Measurements from ENCODE around the gene CCDC86.

The CCDC86 gene

DNA sequence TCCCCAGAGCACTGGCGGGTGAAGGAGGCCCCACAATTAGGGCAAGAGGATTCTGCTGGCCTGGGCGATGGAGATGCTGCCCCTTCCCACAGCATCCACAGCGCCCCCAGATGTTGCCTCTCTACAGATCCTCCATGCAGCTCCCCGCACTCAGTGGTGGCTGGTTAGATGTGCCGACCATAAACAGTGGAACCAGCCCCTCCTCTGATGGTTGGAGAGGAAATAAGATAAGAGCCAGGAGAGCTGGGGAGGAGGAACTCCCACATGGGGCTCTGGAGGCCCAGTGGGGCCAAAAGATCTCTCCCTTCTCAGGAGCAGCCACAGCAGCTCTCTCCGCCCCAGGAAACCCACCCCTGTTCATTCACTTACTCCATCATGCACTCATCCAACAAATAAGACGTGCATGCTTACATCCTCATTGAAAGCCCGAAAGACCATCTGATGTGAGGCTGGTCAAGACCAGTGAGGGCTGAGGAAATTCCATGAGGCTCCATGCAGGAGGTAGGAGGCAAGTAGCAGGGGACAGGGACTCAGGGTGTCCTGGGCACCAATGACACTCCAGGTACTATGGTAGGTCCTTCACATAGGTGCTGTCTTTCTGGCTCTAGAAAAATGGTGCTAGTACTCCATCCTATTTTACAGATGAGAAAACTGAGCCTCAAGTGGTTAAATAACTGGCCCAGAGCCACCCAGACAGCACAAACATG, 12.4 kb downstream of the CCDC86 start:
- no peak for DNase-seq

DNA sequence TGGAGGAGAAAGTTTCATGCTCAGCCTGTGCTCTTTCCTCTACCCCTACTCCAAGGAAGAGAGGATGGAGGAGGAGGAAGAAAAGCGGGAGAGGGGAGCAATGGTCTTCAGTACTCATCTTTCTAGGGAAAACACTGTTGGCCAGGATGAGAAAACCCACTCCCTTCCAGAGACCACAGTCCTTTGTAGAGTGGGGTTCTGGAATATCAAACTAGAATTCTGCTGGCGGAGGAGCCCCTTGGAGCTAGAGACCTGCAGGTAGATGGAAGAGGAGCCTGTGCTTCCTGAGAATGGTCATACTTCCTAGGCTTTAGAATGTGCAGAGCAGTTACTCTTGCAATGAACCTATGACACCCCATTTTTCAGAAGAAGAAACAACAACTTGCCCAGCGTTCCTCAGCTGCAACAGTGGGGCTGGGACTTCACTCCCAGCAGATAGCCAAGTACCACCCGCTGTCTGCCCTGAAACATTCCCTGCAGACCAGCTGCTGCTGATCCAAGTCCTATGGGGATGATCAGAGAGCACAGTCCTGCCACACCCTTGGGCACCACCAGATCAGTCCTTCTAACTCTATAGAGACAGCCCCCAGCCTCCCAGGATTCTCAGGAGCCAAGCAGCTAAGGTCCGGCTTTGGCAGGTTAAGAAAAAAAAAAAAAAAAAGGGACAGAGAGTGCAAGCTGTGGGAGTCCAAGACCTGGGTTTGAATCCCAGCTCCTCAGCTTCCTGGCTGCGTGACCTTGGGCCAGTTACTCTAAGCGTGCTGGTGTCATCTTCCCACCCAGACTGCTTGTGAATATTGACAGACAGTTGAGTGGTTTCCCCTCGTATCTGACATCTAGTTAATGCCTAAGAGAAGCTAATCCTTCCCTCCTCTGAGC, 13.2 kb downstream of the CCDC86 start:
- no peak for DNase-seq

DNA sequence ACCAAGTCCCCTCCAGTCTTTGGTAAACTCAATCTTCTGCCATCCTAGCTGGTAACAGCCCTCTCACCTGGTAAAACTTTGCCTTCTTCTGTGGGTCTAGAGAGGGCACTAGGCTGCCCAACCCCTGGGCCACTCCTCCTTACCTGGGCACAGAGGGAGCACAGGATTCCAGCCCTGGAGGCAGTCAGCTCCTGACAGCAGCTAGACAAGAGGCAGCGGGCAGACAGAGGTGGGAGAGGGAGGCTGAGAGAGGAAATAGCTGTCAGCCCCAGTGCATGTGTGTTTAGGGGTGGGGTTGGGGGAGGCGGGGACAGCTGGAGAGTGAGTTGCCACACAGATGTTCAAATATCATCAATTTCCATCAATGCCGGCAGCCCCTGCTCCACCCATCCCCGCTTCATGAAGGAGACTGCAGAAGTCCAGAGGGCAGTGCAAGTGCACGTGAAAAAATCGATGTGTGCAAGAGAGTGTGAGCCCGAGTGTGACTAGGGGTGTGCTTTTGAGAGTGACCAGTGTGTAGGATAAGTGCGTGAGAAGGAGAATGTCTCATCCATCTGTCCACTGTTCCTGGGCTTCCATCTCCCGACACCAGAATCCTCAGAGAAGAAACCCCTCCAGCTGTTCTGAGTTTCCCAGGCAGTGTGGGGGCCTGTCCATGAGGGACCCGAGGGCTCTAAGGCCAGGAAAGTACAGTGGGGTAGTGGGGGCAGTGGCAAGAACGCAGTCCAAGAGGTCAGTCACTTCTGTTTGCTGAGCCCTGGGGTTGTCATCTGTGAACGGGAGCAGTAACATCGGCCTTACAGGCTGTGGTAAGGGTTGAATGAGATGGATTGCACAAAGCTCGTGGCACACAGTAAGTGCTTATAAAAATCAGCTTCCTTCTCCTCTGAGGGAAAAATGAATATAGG, 14.1 kb downstream of the CCDC86 start, which contains the start of gene PTGDR2:
Gene PTGDR2, minus strand, starts transcription at position 225 of the 908 bp plus-strand sequence. CDS start 2,228 bp downstream, outside the sequence.
- no peak for DNase-seq

DNA sequence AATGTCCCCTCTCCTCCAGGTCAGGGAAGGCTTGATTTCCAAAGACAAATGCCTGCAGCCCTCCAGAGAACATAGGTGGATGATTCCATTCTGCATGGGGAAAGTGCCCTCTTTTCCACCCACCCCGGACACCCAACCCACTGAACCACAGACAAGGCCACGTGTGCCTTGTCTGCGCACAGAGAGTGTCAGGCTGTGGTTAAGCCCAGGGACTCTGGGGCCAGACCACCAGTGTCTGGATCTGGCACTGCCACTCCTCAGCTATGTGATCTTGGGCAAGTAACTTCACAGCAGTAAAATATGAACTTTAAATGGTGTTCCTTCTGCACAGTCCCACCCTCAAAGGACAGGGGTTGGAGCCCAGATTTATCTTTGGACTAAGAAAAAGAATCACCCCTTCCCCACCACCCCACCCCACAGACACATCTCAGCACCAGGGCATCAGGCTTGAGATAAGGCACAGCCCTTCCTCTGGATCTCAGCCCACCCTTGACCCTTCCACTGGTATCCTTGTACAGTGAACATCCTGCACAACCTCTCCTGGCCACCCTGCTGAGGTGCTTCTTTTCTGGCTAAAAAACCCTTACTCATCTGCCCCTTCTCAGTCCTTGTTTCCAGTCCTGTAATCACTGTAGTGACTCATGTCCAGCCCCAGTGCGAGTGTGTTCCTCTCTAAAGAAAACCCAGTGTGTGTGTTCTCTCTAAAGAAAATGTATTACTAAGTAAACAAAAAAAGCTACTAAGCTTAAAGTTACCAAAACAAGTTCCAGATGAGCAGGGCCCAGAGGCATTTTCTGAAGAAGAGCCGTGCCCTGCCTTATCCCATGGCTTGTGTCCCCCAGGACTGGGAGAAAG, 15.7 kb downstream of the CCDC86 start:
- DNase-seq = no peak

DNA sequence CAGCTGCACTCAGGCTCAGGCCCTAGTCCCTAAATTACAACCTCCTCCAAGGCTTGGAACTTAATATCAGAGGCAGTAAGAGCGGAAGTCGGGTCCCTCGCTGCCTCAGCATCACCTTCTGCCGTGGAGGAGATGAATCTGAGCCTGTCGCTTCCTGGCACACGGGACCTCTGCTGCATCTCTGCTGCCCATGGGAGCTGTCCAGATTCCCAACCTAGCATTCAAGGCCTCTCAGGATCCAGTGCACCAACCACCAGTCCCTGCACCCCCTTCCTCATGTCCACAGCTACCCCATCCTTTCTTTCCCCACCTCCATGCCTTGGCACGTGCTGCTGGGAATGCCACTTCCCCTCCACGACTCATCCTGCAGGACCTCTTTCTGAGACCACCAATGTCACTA, 16.3 kb downstream of the CCDC86 start:
- DNase-seq = no peak

DNA sequence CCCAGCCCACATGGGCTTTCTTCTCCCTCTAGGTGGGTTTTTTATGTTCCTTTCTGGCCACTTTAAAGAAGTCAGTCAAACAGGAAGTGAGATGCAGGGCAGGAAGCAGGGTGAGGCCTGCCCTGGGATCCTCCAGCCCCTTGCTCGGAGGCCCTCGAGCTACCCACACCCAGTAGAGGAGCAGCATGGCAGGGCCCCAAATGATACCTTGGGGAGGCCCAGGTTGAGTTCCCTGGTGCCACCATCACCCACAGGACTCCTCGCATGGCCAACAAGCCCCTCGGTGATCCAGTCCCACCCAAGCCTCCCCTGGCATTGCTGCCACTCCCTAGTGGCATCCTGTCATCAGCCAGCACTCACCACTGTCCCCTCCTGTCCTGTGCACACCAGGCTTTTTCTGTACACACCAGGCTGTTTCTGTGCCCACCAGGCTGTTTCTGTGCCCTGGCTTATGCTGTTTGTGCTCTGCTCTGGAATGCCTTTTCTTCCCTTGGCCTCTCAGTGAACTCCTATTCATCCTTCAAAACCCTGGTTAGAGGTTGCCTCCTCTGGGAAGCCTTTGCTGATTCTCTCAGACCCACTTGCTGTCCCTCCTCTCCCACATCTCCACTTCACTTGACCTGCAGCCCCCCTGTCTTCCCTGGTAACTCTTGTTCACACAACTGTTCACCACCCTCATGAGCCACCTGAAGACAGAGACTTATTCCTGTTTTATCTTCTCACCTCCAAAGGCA, 17.0 kb downstream of the CCDC86 start:
- no peak for DNase-seq

DNA sequence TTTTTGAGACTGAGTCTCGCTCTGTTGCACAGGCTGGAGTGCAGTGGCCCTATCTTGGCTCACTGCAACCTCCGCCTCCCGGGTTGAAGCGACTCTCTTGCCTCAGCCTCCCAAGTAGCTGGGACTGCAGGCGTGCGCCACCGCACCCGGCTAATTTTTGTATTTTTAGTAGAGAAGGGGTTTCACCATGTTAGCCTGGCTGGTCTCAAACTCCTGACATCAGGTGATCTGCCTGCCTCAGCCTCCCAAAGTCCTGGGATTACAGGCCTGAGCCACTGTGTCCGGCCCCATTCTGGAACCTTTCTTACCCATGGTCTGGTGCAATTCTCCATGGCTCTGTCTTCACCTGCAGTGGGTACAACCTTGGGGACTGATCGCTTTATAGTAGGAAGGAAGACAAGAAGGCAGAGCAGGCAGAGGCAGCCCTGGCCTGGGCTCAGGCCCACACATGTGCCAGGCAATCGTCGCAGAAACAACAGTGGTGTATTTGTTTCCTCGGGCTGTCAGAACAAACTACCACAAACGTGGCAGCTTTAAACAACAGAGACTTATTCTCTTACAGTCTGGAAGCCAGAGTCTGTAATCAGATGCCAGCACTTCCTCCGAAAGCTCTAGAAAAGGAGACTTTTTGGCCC, 17.8 kb downstream of the CCDC86 start:
- no peak for DNase-seq

DNA sequence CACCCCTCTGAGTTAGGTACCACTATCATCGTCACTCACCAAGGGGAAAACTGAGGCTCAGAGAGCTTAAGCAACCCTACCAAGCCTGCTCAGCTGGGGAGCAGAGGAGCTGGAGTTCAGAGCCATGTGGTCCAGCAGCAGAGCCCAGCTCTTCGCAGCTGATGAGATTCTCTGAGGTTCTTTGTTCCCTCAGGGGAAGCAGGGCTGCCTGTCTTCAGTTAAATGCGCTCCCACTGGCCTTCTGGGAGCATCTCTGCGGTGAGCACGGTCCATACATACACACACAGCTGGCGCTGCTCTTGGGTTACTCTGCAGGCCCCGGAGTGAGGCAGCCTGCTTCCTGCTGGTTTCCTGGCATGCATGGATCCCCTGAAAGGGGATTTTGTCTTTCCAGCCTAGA, 19.0 kb downstream of the CCDC86 start:
- DNase-seq = no peak

DNA sequence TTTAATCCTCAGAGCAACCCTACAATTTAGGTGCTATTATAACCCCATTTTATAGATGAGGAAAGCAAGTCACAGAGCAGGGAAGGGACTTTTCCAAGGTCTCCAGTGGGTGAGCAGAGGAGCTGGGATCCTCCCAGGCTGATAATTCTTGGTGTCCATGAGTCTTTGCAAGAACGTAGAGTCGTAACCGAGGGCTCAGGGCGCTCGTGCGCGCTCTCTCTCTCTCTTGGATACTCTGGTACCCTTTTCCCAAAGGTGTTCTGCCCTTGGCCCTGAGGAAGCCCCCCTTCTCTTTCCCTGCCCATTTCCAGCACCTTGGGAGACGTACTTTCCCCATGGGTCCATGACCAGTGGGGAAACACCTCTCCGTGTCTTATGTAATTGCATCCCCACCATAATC, 20.3 kb downstream of the CCDC86 start:
- no peak for DNase-seq

DNA sequence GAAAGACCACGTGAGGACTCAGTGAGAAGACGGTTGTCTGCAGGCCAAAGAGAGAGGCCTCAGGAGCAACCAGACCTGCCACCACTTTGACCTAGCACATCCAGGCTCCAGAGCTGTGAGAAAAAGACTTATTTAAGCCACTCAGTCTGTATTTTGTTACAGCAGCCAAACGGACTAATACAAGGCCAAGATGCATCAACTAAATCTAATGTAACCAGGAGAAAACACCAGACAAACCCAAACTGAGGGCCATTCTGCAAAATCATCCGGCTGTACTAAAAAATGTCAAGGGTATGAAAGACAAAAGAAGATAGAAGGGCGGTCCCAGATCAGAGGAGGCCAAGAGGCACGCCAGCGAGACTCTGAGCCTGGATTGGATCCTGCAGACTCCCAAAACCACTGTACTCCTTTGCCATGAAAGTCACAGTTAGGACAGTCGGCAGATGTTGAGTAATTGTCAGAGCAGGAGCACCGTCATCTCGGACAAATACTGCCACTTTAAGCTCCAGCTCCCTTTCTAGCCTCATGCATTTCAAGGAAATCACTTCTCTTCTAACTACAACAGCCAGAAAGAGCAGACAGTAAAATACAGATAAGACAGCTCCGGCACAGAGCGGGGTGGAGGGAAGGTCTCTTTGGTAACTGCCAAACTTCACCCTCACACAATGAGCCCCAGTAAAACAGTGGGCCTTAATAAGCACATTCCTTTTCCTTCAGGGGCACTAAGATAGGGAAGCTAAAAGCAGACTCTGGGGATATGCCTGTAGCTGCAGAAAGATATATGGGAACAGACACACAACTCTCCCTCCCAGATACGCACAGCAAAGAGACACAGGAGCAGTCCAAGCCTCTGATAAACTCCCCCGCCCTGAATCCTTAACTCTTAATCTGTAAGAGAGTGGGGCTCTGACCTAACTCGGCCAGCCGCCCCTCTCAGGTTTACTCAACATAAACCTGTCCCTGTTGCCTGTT, 21.9 kb downstream of the CCDC86 start:
- DNase-seq = no peak

DNA sequence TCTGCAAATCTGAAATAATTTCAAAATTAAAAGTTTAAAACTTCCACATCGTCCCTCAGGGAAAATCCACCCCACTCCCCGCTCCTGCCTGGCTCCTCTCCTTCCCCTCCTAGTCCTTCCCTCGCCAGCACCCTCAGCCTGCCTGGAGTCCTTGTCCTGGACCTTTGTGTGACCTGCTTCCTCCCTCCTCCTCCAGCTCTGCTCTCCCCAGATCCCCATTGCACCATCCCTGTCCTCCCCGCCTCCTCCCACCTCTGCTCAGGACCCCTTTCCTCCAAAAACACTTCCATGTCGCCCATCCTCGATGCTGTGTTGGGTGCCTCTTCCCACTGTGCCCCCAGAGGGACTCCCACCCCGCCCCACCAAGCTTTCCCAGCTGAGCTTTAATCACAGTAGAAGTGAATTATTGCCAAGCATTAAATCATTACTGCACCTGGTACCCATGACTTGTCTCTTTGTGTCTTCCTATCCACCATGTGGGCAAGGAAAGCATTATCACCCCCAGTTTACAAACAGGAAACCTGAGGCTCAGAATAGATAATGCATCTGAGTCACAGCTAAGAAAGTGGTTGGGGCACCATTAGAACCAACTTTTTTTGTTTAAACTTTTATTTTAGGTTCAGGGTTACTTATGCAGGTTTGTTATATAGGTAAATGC, 23.1 kb downstream of the CCDC86 start:
- DNase-seq = no peak

DNA sequence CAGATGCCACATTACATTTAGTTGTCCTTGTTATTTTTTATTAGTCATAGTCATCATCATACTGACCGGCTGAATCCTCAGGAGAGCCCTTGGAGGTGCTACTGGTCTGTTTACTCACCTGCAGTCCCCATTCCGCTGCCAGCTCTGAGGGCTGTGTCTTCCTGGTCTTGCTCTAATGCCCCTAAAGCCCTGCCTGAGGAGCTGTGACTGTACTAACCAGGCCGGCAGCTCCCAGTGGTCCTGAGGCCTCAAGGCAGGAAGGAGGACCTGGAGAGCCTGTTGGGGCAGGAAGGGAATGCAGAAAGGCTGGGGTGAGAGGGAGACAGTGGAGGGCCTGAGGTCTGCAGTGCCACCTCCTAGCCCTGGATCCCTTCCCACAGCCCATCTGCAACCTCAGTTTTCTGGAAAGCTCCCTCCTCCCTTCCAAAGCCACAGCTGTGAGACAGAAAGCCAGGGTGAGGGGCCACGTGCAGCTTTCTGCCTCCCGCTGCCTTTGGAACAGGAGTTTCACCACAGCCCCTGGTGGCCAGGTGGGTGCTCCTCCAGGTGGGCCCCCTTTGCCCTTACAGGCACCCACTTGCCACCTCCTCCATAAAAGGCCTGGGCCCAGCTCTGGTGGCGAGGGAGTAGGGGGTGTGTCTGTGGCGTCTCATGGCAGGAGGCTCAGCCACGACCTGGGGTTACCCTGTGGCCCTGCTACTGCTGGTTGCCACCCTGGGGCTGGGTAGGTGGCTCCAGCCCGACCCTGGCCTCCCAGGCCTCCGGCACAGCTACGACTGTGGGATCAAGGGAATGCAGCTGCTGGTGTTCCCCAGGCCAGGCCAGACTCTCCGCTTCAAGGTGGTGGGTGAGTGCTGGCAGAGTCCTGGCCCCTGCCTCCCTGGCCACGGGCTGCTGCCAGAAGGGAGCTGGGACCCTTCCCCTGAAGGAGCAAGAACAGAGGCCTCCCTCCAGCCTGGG, 25.3 kb downstream of the CCDC86 start, which contains the start of gene ZP1:
Gene ZP1, plus strand, starts transcription at position 632 of the 960 bp plus-strand sequence. Its CDS starts 20 bp downstream, at position 652.
- no peak for DNase-seq

DNA sequence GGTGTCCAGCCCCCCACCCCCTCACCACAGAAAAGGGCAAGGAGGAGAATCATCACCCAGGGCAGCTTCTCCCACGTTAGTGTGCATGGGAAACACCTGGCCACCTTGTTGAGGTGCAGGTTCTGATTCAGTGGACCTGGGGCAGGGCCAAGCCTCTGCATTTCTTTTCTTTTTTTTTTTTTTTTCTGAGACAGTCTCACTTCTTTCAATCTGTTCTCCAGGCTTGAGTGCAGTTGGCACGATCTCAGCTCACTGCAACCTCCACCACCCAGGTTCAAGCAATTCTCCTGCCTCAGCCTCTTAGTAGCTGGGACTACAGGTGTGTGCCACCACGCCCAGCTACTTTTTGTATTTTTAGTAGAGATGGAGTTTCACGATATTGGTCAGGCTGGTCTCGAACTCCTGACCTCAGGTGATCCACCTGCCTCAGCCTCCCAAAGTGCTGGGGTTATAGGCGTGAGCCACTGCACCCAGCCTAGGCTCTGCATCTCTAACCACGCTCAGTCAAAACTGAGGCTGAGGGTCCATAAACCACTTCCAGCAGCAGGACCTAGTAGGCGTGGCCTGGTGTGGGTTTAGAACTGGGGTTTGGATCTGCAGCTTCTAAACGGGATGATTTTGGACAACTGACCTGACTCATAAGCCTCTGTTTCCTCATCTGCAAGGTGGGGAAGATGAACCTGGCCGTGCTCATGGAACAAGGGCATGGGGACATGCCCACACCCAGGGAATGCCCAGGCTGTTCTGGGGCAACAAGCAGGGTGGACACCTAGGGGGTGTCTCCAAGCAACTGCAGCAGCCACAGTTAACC, 26.2 kb downstream of the CCDC86 start:
- no peak for DNase-seq

DNA sequence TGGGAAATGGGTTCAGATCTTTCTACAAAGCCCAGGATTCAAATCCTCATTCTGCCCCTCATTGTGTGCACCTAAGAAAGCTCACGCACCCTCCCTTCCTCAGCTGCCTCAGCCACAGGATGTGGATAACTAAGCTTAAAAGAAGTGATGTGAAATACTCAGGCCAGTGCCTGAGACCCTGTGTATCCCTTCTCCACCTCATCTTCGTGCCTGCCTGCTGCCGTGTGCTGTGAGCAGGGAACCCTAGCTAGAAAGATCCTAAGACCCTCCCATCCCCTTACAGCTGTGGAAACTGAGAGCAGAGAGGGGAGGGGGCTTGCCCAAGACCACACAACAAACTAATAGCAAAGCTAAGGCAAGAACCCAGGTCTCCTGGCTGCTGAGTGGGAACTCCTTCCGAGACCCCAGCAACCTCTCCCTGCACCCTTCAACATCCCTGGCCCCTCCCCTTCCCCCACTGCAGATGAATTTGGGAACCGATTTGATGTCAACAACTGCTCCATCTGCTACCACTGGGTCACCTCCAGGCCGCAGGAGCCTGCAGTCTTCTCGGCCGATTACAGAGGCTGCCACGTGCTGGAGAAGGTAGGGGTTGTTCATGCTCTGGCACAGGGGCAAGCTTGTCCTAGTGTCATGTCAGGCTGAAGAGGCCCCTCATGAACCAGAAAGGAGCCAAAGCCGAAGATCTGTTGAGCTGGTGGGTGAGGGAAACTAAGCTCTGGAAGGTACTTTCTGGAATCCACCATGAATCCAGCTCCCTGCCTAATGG, 27.0 kb downstream of the CCDC86 start:
- no peak for DNase-seq

DNA sequence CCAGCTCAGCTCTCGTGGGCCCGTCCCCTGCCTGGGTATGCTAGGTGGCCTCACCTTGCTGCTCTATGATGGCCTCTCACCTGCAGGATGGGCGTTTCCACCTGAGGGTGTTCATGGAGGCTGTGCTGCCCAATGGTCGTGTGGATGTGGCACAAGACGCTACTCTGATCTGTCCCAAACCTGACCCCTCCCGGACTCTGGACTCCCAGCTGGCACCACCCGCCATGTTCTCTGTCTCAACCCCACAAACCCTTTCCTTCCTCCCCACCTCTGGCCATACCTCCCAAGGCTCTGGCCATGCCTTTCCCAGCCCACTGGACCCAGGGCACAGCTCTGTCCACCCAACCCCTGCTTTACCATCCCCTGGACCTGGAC, 27.5 kb downstream of the CCDC86 start:
- no peak for DNase-seq

DNA sequence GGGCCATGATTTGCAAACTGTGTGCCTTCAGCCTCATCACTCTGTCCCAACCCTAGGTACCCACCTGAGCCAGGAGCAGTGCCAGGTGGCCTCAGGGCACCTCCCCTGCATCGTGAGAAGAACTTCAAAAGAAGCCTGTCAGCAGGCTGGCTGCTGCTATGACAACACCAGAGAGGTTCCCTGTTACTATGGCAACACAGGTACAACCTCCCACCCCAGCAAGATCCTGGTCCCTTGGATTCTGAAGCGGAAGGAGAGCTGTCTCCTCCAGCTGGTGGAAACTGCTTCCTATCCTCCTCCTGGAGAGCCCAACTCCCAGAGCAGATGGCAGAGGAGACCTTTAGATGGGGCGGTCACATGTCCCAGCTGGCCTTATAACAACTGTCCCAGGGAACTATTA, 28.4 kb downstream of the CCDC86 start:
- no peak for DNase-seq
